Panc1 (cell line): ENCODE data around the gene CROT. TPM values are rescaled to one million over a fixed set of nuclear protein-coding genes. Genes with fewer than 3 reads are reported as not detected.

Experiments
- ATAC-seq: fragments of 200-7000 bp; cut with Tn5 transposase; 2 replicates; pipeline ENCODE4 v1.9.1; 2020; ENCODE audit warnings: mild to moderate bottlenecking, moderate library complexity
- BruUV-seq: library from RNA; stranded (reverse); fragments of 400-500 nt; replicated peaks from 2 replicates; lab custom pipeline; 2021; lab: Mats Ljungman, UMichigan
- CTCF ChIA-PET: fragments of 300-600 bp; sonication (Branson Sonifier 250); formaldehyde crosslinking; loops from one replicate; lab custom pipeline; 2022; ENCODE audit warnings: antibody characterized with exemption; lab: Charles Lee
- POLR2A ChIA-PET: fragments of 300-600 bp; sonication (Branson Sonifier 250); formaldehyde crosslinking; loops from one replicate; lab custom pipeline; 2022; ENCODE audit warnings: antibody characterized with exemption; lab: Charles Lee
- DNase-seq: peaks from one replicate; pipeline ENCODE4 v3.0.0-alpha.2; 2010; ENCODE audit warnings: low read depth, low spot score
- H3K27ac ChIP-seq: 2 replicates; pipeline ENCODE4 v1.5.1; 2011; ENCODE audit warnings: mild to moderate bottlenecking, low read length, inconsistent platforms
- H3K27me3 ChIP-seq: fragments of 200-500 bp; sonication (Bioruptor generic); 2 replicates; pipeline ENCODE4 v1.6.0; 2014; ENCODE audit warnings: low read length, inconsistent platforms; ENCODE audit not compliant: control insufficient read depth, insufficient read depth
- H3K36me3 ChIP-seq: fragments of 200-500 bp; sonication (Bioruptor generic); 2 replicates; pipeline ENCODE4 v1.5.1; 2014; ENCODE audit warnings: inconsistent platforms, mild to moderate bottlenecking, low read length, moderate library complexity; ENCODE audit not compliant: control insufficient read depth, insufficient read depth
- H3K4me1 ChIP-seq: 2 replicates; pipeline ENCODE4 v1.5.1; 2011; ENCODE audit warnings: inconsistent platforms, mild to moderate bottlenecking, low read length, moderate library complexity; ENCODE audit not compliant: control insufficient read depth, insufficient read depth
- H3K4me3 ChIP-seq, 2 experiments: 2 replicates each; pipeline ENCODE4 v1.5.1; 2011 to 2012; ENCODE audit warnings: low read depth in 2 of 2, low read length in 2 of 2, mild to moderate bottlenecking in 2 of 2, inconsistent platforms in 1 of 2, moderate library complexity in 1 of 2
- H3K9me3 ChIP-seq: fragments of 200-500 bp; sonication (Bioruptor generic); 2 replicates; pipeline ENCODE4 v1.5.1; 2014; ENCODE audit warnings: low read depth, mild to moderate bottlenecking, inconsistent platforms, low read length, moderate library complexity; ENCODE audit not compliant: control insufficient read depth, insufficient read depth
- POLR2AphosphoS5 ChIP-seq: IDR thresholded peaks from 2 replicates; pipeline ENCODE4 v1.6.1; 2012; ENCODE audit warnings: mild to moderate bottlenecking, low read depth, low read length, moderate library complexity
- SIN3A ChIP-seq: IDR thresholded peaks from 2 replicates; pipeline ENCODE4 v1.6.1; 2012; ENCODE audit warnings: low read depth, mild to moderate bottlenecking, low read length, moderate library complexity, borderline replicate concordance; ENCODE audit not compliant: insufficient read depth
- TCF7L2 ChIP-seq: IDR thresholded peaks from 2 replicates; pipeline ENCODE4 v1.6.1; 2011; ENCODE audit warnings: mild to moderate bottlenecking, low read depth, low read length, inconsistent platforms
- in situ Hi-C: cut with HindIII; loops from 2 replicates; pipeline ENCODE4 v1.10.0; 2016; ENCODE audit warnings: low sequenced_read_pairs, low pct_unique_long_range_greater_than_20kb
- intact Hi-C: fragments of 100-400 bp; cut with micrococcal nuclease; formaldehyde crosslinking; loops from one replicate; pipeline ENCODE4 v1.10.0; 2022; ENCODE audit not compliant: unreplicated experiment
- total RNA-seq: library from RNA; stranded (reverse); gene quantifications from one replicate; pipeline ENCODE4 v1.2.1, GENCODE V29; 2021; ENCODE audit not compliant: unreplicated experiment
- TF ChIP-seq, protein P1 (sequence below): fragments of 450-650 bp; IDR thresholded peaks from 2 replicates; pipeline ENCODE4 v1.5.1; 2017; ENCODE audit warnings: mild to moderate bottlenecking
- TF ChIP-seq, protein P2 (sequence below), 2 experiments: IDR thresholded peaks; 2 replicates each; pipeline ENCODE4 v1.6.1; 2011 to 2012; ENCODE audit warnings: low read depth in 2 of 2, control low read depth in 1 of 2, low read length in 1 of 2, mild to moderate bottlenecking in 1 of 2, moderate library complexity in 1 of 2; ENCODE audit not compliant: insufficient read depth in 1 of 2

The CROT gene
- total RNA-seq, 1 experiment from 2014 or later: 9.8 TPM

DNA sequence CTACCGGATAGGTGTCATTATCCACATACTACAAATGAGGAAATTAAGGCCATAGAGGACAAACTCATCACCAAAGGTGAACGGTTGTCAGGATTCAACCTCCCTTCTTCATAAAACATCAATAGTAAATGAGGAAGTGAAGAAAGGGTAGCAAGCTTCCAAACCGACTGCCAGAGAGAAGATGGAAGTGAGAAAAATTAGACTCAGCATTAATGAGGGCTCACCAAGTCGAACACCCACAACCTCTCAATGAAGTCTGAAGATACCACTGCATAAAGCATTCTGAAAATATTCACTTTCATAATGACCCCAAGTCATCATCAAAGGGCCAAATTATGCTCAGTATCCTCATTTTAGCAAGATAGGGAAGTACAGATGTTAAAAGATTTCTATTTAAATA, 100.4 kb downstream of the CROT start:
- no TSS peak for BruUV-seq
- no peak overlapping the region for H3K4me3 ChIP-seq
- H3K36me3 ChIP-seq: no peaks in the 10 kb centered on the region
- H3K9me3 ChIP-seq: no peaks in the 10 kb centered on the region
- POLR2A ChIA-PET: no interaction called here
- CTCF ChIA-PET: no interaction called here
- intact Hi-C loops (no loop called here), in situ Hi-C loops (no loop called here)
- peaks cover 2% of the 10 kb centered on the region; the same call in 1 of the 2 replicates for H3K27me3 ChIP-seq
- no peak overlapping the region for H3K27ac ChIP-seq
- H3K4me1 ChIP-seq: no peaks in the 10 kb centered on the region
- TF ChIP-seq TCF7L2 (no peak), SIN3A (no peak), POLR2AphosphoS5 (no peak)
- TF ChIP-seq, protein P1, sequence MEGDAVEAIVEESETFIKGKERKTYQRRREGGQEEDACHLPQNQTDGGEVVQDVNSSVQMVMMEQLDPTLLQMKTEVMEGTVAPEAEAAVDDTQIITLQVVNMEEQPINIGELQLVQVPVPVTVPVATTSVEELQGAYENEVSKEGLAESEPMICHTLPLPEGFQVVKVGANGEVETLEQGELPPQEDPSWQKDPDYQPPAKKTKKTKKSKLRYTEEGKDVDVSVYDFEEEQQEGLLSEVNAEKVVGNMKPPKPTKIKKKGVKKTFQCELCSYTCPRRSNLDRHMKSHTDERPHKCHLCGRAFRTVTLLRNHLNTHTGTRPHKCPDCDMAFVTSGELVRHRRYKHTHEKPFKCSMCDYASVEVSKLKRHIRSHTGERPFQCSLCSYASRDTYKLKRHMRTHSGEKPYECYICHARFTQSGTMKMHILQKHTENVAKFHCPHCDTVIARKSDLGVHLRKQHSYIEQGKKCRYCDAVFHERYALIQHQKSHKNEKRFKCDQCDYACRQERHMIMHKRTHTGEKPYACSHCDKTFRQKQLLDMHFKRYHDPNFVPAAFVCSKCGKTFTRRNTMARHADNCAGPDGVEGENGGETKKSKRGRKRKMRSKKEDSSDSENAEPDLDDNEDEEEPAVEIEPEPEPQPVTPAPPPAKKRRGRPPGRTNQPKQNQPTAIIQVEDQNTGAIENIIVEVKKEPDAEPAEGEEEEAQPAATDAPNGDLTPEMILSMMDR: no peak
- TF ChIP-seq, protein P2, sequence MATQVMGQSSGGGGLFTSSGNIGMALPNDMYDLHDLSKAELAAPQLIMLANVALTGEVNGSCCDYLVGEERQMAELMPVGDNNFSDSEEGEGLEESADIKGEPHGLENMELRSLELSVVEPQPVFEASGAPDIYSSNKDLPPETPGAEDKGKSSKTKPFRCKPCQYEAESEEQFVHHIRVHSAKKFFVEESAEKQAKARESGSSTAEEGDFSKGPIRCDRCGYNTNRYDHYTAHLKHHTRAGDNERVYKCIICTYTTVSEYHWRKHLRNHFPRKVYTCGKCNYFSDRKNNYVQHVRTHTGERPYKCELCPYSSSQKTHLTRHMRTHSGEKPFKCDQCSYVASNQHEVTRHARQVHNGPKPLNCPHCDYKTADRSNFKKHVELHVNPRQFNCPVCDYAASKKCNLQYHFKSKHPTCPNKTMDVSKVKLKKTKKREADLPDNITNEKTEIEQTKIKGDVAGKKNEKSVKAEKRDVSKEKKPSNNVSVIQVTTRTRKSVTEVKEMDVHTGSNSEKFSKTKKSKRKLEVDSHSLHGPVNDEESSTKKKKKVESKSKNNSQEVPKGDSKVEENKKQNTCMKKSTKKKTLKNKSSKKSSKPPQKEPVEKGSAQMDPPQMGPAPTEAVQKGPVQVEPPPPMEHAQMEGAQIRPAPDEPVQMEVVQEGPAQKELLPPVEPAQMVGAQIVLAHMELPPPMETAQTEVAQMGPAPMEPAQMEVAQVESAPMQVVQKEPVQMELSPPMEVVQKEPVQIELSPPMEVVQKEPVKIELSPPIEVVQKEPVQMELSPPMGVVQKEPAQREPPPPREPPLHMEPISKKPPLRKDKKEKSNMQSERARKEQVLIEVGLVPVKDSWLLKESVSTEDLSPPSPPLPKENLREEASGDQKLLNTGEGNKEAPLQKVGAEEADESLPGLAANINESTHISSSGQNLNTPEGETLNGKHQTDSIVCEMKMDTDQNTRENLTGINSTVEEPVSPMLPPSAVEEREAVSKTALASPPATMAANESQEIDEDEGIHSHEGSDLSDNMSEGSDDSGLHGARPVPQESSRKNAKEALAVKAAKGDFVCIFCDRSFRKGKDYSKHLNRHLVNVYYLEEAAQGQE (IDR thresholded peaks at IDR 0.05; ENCODE audit: insufficient read depth in 1 of 2, low read depth in 2 of 2, low read length in 1 of 2): no peak
- DNase-seq: no peak
- no peak for ATAC-seq

DNA sequence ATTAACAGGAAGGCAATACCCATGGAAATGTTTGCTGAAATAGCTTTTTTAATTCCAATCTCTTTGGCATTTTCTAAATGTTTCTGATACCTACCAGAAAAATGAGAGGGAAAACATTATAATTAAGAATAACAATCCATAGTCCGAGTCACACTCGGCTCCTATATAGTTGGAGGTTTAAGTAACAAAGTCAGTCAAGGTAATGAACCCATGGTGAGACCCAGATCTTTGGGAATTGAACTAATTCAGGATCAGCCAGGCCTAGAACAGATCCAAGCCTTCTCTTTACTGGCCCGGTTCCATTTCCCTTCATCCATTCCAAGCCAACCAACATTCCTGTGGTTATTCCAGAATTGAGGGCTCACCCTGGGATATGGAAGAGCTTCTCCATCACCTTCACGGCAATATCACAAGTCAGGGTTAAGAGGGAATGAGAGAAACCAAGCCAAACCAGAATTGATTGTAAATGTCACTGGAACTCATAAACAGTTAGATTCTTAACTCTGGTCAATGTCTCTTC, 101.7 kb downstream of the CROT start:
- CTCF ChIA-PET: no interaction called here
- ATAC-seq (no peak), DNase-seq (no peak)
- in situ Hi-C loops (no loop called here), intact Hi-C loops (no loop called here)
- Histone ChIP-seq H3K4me3 (no peak overlapping the region), H3K9me3 (no peaks in the 10 kb centered on the region), H3K36me3 (no peaks in the 10 kb centered on the region), H3K27ac (no peak overlapping the region), H3K4me1 (no peaks in the 10 kb centered on the region), H3K27me3 (peaks cover 2% of the 10 kb centered on the region; the same call in 1 of the 2 replicates)
- POLR2A ChIA-PET: no interaction called here
- no TSS peak for BruUV-seq
- TF ChIP-seq TCF7L2: no peak
- TF ChIP-seq POLR2AphosphoS5: no peak
- no peak for TF ChIP-seq SIN3A
- TF ChIP-seq, protein P2 (IDR thresholded peaks at IDR 0.05; ENCODE audit: insufficient read depth in 1 of 2, low read depth in 2 of 2, low read length in 1 of 2): no peak
- TF ChIP-seq, protein P1: no peak
